Hepatic stellate cell (primary cell): ENCODE data around the gene BTBD16.
A peak's percentile ranks its signal among the peaks of the same experiment; 100 is the strongest.

Experiments
- DNase-seq: peaks from one replicate; pipeline ENCODE4 v3.0.0; 2011; ENCODE audit warnings: low spot score

BTBD16 gene

GRCh38 chr10:122273966-122274545 lies 3.0 kb downstream of the BTBD16 start:
- no peak for DNase-seq

GRCh38 chr10:122276611-122277208 lies 5.6 kb downstream of the BTBD16 start:
- no peak for DNase-seq

- no peak for DNase-seq
These were observed 6.5 kb downstream of the BTBD16 start for GRCh38 chr10:122277526-122278136.

GRCh38 chr10:122279725-122280141 lies 8.6 kb downstream of the BTBD16 start:
- DNase-seq: no peak

GRCh38 chr10:122280156-122280555 lies 9.1 kb downstream of the BTBD16 start:
- DNase-seq: no peak

GRCh38 chr10:122281018-122281626 lies 10.0 kb downstream of the BTBD16 start:
- DNase-seq: no peak

GRCh38 chr10:122281751-122282150 lies 10.7 kb downstream of the BTBD16 start:
- DNase-seq: no peak

- peak; percentile 63 for DNase-seq
These were observed 11.2 kb downstream of the BTBD16 start for GRCh38 chr10:122282253-122282671.

GRCh38 chr10:122282909-122283308 lies 11.8 kb downstream of the BTBD16 start:
- no peak for DNase-seq

- no peak for DNase-seq
These were observed 14.7 kb downstream of the BTBD16 start for GRCh38 chr10:122285506-122286444.

- no peak for DNase-seq
These were observed 15.8 kb downstream of the BTBD16 start for GRCh38 chr10:122286867-122287266.

- no peak for DNase-seq
These were observed 16.5 kb downstream of the BTBD16 start for GRCh38 chr10:122287570-122287969.

- no peak for DNase-seq
These were observed 17.2 kb downstream of the BTBD16 start for GRCh38 chr10:122288262-122288661.

- no peak for DNase-seq
These were observed 17.8 kb downstream of the BTBD16 start for GRCh38 chr10:122288917-122289316.

- no peak for DNase-seq
These were observed 19.2 kb downstream of the BTBD16 start for GRCh38 chr10:122290334-122290733.

- no peak for DNase-seq
These were observed 19.9 kb downstream of the BTBD16 start for GRCh38 chr10:122290833-122291532.

GRCh38 chr10:122291739-122292138 lies 20.6 kb downstream of the BTBD16 start:
- no peak for DNase-seq

- DNase-seq: no peak
These were observed 21.3 kb downstream of the BTBD16 start for GRCh38 chr10:122292376-122292775.

GRCh38 chr10:122293156-122293960 lies 22.3 kb downstream of the BTBD16 start:
- no peak for DNase-seq

GRCh38 chr10:122293961-122294380 lies 22.9 kb downstream of the BTBD16 start:
- DNase-seq: no peak
